ENCODE data around the gene TMEM163.

The TMEM163 gene

DNA sequence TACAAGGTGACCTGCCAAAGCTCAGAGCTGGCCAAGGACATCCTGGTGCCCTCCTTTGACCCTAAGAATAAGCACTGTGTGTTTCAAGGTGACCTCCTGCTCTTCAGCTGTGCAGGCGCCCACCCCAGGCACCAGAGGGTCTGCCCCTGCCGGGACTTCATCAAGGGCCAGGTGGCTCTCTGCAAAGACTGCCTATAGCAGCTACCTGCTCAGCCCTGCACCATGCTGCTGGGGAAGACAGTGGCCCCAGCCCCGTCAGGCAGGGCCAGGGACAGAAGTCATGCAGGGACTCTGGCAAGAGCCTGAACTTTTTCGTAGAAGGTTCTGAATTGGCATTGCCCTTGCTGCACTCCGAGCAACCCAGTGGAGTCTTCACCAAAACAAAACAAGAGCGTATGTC lies 270.1 kb downstream of the TMEM163 start:
- DNase-seq: no peak
- no peak overlapping the region for H3K4me3 ChIP-seq (ENCODE audit: low read depth, low read length)
- H3K27me3 ChIP-seq (replicated peaks): no peaks in the 10 kb centered on the region
- in situ Hi-C loops (cut with HindIII; ENCODE audit: low pct_ligation_motif_present, low sequenced_read_pairs): no loop called here
- no peak overlapping the region for H3K27ac ChIP-seq
- no peaks in the 10 kb centered on the region for H3K36me3 ChIP-seq (replicated peaks)
- no peak for TF ChIP-seq CTCF (IDR thresholded peaks at IDR 0.05; ENCODE audit: low read depth, low read length, missing control alignments)

GRCh38 chr2:134447669-134448068 lies 271.1 kb downstream of the TMEM163 start:
- no peaks in the 10 kb centered on the region for H3K27me3 ChIP-seq (replicated peaks)
- in situ Hi-C loops (cut with HindIII; ENCODE audit: low pct_ligation_motif_present, low sequenced_read_pairs): no loop called here
- TF ChIP-seq CTCF (IDR thresholded peaks at IDR 0.05; ENCODE audit: low read depth, low read length, missing control alignments): no peak
- H3K36me3 ChIP-seq (replicated peaks): no peaks in the 10 kb centered on the region
- DNase-seq: no peak
- H3K27ac ChIP-seq: no peak overlapping the region
- H3K4me3 ChIP-seq (ENCODE audit: low read depth, low read length): no peak overlapping the region

DNA sequence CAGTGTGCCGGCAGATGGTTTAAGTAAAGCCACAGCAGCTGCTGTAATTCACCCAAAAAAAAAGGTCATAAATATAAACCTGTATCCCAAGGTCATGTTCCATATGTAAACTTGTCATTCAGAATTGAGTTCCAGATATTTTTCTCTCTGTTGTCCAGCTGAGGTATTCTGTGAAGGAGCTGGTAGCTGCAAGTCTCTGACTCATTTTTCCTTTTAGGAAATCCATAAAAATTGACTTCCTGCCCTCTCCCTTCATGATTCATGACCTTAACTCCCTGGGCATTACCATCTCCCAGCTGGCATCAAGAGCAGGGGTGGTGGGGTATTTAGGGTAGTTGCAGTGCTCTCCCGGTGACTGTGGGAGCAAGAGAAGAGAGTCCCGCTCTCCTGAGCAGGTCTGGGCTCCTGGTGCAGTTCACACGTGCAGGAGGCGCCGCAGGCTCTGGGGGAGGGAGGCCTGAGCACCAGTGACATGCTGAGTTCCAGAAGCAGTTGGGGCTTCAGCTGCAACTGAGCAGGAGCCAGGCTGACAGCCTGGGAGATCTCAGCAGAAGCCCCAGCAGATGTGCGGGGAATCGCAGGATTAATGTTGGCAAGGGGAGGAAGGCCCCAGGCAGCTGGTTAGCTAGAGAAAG lies 272.3 kb downstream of the TMEM163 start:
- DNase-seq: no peak
- in situ Hi-C loops (cut with HindIII; ENCODE audit: low pct_ligation_motif_present, low sequenced_read_pairs): no loop called here
- Histone ChIP-seq H3K4me3 (ENCODE audit: low read depth, low read length) (no peak overlapping the region), H3K27me3 (replicated peaks) (no peaks in the 10 kb centered on the region), H3K36me3 (replicated peaks) (no peaks in the 10 kb centered on the region), H3K27ac (no peak overlapping the region)
- no peak for TF ChIP-seq CTCF (IDR thresholded peaks at IDR 0.05; ENCODE audit: low read depth, low read length, missing control alignments)

DNA sequence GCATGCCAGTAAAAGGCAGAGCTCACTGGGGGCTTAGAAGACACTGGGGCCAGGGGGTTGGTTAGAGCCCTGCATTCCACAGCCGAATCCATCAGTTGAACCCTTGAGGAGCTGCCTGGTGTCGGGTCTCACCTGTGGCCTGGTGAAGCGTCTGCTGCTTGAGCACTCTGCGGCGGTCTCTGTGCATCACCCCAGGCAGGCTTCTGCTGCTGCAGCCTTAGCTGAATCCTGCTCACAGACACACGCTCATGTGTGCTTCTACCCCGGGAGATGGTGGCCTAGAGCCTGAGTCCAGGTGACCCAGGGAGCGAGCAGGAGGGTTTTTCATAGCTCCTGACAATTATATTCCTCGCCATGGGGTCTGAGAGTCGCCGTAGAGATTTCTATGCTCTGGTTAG lies 272.8 kb downstream of the TMEM163 start:
- no peak overlapping the region for H3K4me3 ChIP-seq (ENCODE audit: low read depth, low read length)
- no peak overlapping the region for H3K27ac ChIP-seq
- no peak for TF ChIP-seq CTCF (IDR thresholded peaks at IDR 0.05; ENCODE audit: low read depth, low read length, missing control alignments)
- no peaks in the 10 kb centered on the region for H3K27me3 ChIP-seq (replicated peaks)
- DNase-seq: no peak
- H3K36me3 ChIP-seq (replicated peaks): no peaks in the 10 kb centered on the region
- in situ Hi-C loops (cut with HindIII; ENCODE audit: low pct_ligation_motif_present, low sequenced_read_pairs): no loop called here

GRCh38 chr2:134445116-134445515 lies 273.7 kb downstream of the TMEM163 start:
- Histone ChIP-seq H3K4me3 (ENCODE audit: low read depth, low read length) (no peak overlapping the region), H3K27me3 (replicated peaks) (no peaks in the 10 kb centered on the region), H3K36me3 (replicated peaks) (no peaks in the 10 kb centered on the region), H3K27ac (no peak overlapping the region)
- in situ Hi-C loops (cut with HindIII; ENCODE audit: low pct_ligation_motif_present, low sequenced_read_pairs): no loop called here
- no peak for TF ChIP-seq CTCF (IDR thresholded peaks at IDR 0.05; ENCODE audit: low read depth, low read length, missing control alignments)
- no peak for DNase-seq

Measured in brain microvascular endothelial cell (primary cell).